Mucosa of descending colon (tissue), 3 donors: ENCODE results near the gene RIMKLB. TPM values are rescaled to one million over a fixed set of nuclear protein-coding genes. Genes with fewer than 3 reads are reported as not detected.

Experiments
- ATAC-seq: fragments of 200-7000 bp; cut with Tn5 transposase; one replicate; pipeline ENCODE4 v1.9.1; 2020; ENCODE audit warnings: mild to moderate bottlenecking, moderate library complexity
- DNase-seq, 3 donors: peaks; one replicate each; pipeline ENCODE4 v3.0.0-alpha.2; 2020
- H3K36me3 ChIP-seq: fragments of 200-600 bp; one replicate; pipeline ENCODE4 v1.8.0; 2021; ENCODE audit warnings: low read depth, mild to moderate bottlenecking
- H3K4me1 ChIP-seq: fragments of 200-600 bp; one replicate; pipeline ENCODE4 v1.8.0; 2021; ENCODE audit warnings: low read depth, mild to moderate bottlenecking
- H3K4me3 ChIP-seq: fragments of 200-600 bp; one replicate; pipeline ENCODE4 v1.8.0; 2021; ENCODE audit warnings: mild to moderate bottlenecking
- H3K9me3 ChIP-seq: fragments of 200-600 bp; one replicate; pipeline ENCODE4 v1.8.0; 2021; ENCODE audit warnings: mild to moderate bottlenecking
- intact Hi-C, 2 donors: fragments of 100-400 bp; cut with DNase I in 1 of 2; cut with micrococcal nuclease in 1 of 2; formaldehyde crosslinking; loops; one replicate each; pipeline versions ENCODE4 v1.11.0 to v1.11.1; 2022; cut with DNase I, micrococcal nuclease
- total RNA-seq, 3 donors: library from RNA; stranded (reverse); fragmentation: NEBNext Ultra II Directional in 2 of 3; extraction: Animal tissue kit (Norgen Biotek cat#: 25700) in 2 of 3; gene quantifications; one replicate each; pipeline versions ENCODE4 v1.2.1 to v1.2.4, GENCODE V29; 2021 to 2023
- TF ChIP-seq, protein P1 (sequence below): fragments of 200-600 bp; IDR thresholded peaks from one replicate; pipeline ENCODE4 v1.8.0; 2022; ENCODE audit warnings: antibody characterized with exemption, mild to moderate bottlenecking
- donor health status: DM: no; HTN: no; CAD: no; lungs with moderate emphysema.
- donor health status: DM: no; HTN: no; CAD: no.
- donor health status: DM: no; HTN: yes; CAD: no.

RIMKLB gene
- total RNA-seq, 3 donors from 2014 or later, result 3.7 to 30.9 (median 7.6) TPM

DNA sequence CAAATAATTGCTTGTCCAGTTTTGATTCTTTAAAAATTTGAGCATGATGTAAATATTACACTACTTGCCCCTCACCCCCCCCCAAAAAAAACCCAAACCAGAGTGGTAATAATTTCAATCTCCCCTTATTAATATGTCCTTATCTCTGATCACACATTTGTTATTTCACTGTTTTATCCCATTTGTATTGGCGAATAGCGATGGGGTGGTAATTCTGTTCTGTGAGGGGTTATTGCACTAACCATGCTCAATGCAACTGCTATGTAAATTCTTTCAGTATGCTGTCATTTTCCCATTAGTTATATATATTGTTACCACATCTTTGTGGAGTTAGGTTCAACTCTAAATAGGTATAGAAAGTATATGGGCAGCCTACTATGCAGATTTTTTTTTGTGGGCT lies 1.1 kb downstream of the RIMKLB start:
- TF ChIP-seq, protein P1, sequence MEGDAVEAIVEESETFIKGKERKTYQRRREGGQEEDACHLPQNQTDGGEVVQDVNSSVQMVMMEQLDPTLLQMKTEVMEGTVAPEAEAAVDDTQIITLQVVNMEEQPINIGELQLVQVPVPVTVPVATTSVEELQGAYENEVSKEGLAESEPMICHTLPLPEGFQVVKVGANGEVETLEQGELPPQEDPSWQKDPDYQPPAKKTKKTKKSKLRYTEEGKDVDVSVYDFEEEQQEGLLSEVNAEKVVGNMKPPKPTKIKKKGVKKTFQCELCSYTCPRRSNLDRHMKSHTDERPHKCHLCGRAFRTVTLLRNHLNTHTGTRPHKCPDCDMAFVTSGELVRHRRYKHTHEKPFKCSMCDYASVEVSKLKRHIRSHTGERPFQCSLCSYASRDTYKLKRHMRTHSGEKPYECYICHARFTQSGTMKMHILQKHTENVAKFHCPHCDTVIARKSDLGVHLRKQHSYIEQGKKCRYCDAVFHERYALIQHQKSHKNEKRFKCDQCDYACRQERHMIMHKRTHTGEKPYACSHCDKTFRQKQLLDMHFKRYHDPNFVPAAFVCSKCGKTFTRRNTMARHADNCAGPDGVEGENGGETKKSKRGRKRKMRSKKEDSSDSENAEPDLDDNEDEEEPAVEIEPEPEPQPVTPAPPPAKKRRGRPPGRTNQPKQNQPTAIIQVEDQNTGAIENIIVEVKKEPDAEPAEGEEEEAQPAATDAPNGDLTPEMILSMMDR, result no peak
- intact Hi-C loops, result no loop called here
- no peak for DNase-seq
- H3K4me1 ChIP-seq, result peaks cover 5% of the 10 kb centered on the region
- no peaks in the 10 kb centered on the region for H3K9me3 ChIP-seq
- peak overlapping the region; percentile 70 for H3K4me3 ChIP-seq
- ATAC-seq, result no peak
- H3K36me3 ChIP-seq, result no peaks in the 10 kb centered on the region

DNA sequence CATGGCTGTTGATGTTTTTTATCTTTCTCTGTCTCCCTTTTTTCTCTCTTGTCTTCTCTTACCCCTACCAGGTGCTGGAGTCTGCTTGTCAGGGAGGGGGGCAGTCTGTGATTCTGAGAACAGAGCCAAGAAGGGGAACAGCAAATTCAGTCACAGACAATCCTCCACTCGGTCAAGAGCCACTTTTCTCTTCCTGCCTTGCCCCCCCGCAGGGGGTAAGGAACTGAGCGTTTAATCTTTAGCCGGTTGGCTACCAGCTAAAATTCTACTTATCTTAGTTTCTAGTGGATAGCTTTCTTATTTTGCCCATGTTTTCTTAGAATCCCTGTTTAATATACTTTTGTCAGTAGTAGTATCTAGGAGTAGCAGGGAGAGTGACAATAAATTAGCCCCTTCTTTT lies 1.9 kb downstream of the RIMKLB start:
- no peak for DNase-seq
- intact Hi-C loops, result no loop called here
- Histone ChIP-seq H3K4me1 (peaks cover 5% of the 10 kb centered on the region), H3K36me3 (no peaks in the 10 kb centered on the region), H3K4me3 (no peak overlapping the region), H3K9me3 (no peaks in the 10 kb centered on the region)
- ATAC-seq, result no peak
- TF ChIP-seq, protein P1, result no peak

DNA sequence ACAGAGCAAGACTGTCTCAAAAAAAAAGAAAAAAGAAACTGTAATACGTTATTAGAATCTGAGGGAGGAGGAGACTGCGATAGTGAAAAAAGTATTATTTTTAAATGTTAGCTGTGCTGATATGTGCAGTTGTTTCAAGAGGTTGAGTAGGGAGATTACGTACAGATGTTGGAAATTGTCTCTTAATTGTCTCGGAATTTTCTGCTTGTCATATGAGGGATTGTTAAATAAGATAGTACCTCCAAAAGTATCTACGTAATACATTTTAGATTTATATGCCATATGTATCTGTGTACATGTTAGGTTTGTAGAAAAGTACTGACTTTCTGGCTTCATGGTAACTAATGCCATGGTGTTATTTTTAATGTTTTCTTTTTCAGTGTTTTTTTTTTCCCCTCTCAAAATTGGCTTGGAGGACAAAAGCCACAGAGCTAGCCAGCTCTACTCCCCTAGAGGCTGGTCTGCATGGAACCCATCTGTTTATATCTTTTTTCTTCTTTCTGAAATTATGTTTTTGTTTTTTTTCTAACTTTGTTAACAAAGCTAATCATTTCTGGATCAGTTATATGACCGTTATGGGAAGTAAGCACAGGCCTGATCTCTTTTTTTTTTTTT lies 3.4 kb downstream of the RIMKLB start:
- ATAC-seq (no peak), DNase-seq (no peak)
- Histone ChIP-seq H3K4me3 (no peak overlapping the region), H3K4me1 (peaks cover 5% of the 10 kb centered on the region), H3K36me3 (no peaks in the 10 kb centered on the region), H3K9me3 (no peaks in the 10 kb centered on the region)
- TF ChIP-seq, protein P1, result no peak
- intact Hi-C loops, result no loop called here

DNA sequence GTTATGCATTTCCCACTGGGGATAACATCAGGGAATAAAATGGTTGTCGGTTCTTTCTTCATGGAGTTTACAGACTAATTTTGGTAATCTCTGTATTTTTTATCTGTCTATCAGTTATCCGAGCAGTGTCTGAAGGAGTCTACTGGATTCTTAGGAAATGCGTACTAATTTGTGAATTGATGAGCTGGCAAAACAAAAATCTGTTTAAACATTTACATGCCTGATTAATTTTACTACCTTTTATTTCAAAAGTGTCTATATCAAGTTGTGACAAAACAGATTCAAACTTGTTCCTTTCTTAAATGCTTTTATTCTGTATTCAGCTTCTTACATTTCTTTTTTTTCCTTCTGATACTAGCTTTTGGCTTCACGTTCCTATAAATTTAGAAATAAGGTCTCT lies 4.4 kb downstream of the RIMKLB start:
- peaks cover 5% of the 10 kb centered on the region for H3K4me1 ChIP-seq

DNA sequence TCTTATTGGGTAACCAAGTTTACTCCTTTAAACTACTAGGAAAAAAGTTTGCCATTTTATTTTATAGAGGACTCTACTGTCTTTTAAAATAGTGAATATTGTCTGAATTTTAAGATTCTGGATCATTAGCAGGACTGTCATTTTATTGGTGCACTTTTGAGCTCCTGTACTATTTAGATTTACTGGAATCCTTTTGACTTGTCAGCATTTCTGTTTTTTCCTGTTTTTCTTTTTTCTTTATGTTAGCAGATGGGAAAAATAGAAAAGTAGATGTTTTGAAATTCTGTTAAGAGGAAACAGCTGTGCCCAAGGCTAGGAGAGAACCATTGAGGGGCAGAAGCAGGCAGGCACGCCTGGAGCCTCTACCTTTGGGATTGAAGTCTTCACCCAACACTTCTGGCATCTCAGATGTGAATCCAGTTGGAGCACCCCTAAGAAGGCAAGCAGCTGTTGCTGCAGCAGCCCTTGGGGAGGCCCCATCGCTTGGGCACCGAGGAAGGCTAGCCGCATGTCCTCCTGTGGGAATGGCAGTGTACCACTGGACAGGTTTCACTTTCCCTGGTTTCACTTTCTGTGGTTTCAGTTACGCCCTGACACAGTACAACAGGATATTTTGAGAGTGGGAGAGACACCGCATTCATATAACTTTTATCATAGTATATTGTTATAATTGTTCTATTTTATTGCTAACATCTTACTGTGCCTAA lies 11.5 kb downstream of the RIMKLB start:
- peak; percentile 46 to 59 (median 52) for DNase-seq
- no peaks in the 10 kb centered on the region for H3K36me3 ChIP-seq
- peak; percentile 96 for ATAC-seq
- TF ChIP-seq, protein P1, result no peak
- intact Hi-C loops, result no loop called here
- H3K4me3 ChIP-seq, result no peak overlapping the region
- H3K9me3 ChIP-seq, result no peaks in the 10 kb centered on the region
- peaks cover 4% of the 10 kb centered on the region for H3K4me1 ChIP-seq

More for the DNA sequence above, 4.4 kb downstream of the RIMKLB start:
- no peaks in the 10 kb centered on the region for H3K36me3 ChIP-seq
- H3K4me3 ChIP-seq, result no peak overlapping the region
- intact Hi-C loops, result no loop called here
- TF ChIP-seq, protein P1, result no peak
- no peaks in the 10 kb centered on the region for H3K9me3 ChIP-seq
- ATAC-seq (no peak), DNase-seq (no peak)
